WTC11 (cell line): ENCODE data around the gene WDR64. TPM values are rescaled to one million over a fixed set of nuclear protein-coding genes. Genes with fewer than 3 reads are reported as not detected.

Experiments
- ATAC-seq: fragments of 200-7000 bp; cut with Tn5 transposase; 2 replicates; pipeline ENCODE4 v1.10.0; 2021; ENCODE audit warnings: mild to moderate bottlenecking, moderate library complexity
- CTCF ChIA-PET: fragments of 300-600 bp; sonication (Branson Sonifier 250); formaldehyde crosslinking; loops from one replicate; lab custom pipeline; 2021; ENCODE audit warnings: antibody characterized with exemption; lab: Charles Lee
- POLR2A ChIA-PET: fragments of 350-600 bp; sonication (Branson Sonifier 250); formaldehyde crosslinking; loops from one replicate; lab custom pipeline; 2021; ENCODE audit warnings: antibody characterized with exemption; lab: Charles Lee
- DNase-seq: peaks from one replicate; pipeline ENCODE4 v3.0.0; 2021; ENCODE audit warnings: low spot score
- H3K27ac Mint-ChIP-seq: 2 replicates; pipeline ENCODE4 v1.8.0; 2021; ENCODE audit warnings: mixed read lengths
- H3K27me3 Mint-ChIP-seq: 2 replicates; pipeline ENCODE4 v1.8.0; 2021; ENCODE audit warnings: low read depth, mild to moderate bottlenecking, moderate library complexity, mixed read lengths
- H3K36me3 Mint-ChIP-seq: 2 replicates; pipeline ENCODE4 v1.8.0; 2021; ENCODE audit warnings: mixed read lengths
- H3K4me1 Mint-ChIP-seq: 2 replicates; pipeline ENCODE4 v1.8.0; 2022; ENCODE audit warnings: mixed read lengths
- H3K4me3 Mint-ChIP-seq: 2 replicates; pipeline ENCODE4 v1.8.0; 2021; ENCODE audit warnings: mild to moderate bottlenecking, moderate library complexity, mixed read lengths
- H3K9me3 Mint-ChIP-seq: 2 replicates; pipeline ENCODE4 v1.8.0; 2021; ENCODE audit warnings: mixed read lengths
- CTCF ChIP-seq: fragments of 200-600 bp; IDR thresholded peaks from 2 replicates; pipeline ENCODE4 v1.8.0; 2022; ENCODE audit warnings: antibody characterized with exemption
- E2F5 ChIP-seq: sonication (generic); formaldehyde crosslinking; IDR thresholded peaks from 2 replicates; pipeline ENCODE4 v1.8.1; 2022; ENCODE audit warnings: mild to moderate bottlenecking, moderate library complexity, missing genetic modification reagents
- ERG ChIP-seq: fragments of 250-450 bp; sonication (Bioruptor Pico); IDR thresholded peaks from 2 replicates; pipeline ENCODE4 v1.8.0; 2021; ENCODE audit warnings: mild to moderate bottlenecking
- ESRRA ChIP-seq: sonication (generic); formaldehyde crosslinking; IDR thresholded peaks from 2 replicates; pipeline ENCODE4 v1.8.1; 2022; ENCODE audit warnings: mild to moderate bottlenecking, missing genetic modification reagents, borderline replicate concordance
- FOXP4 ChIP-seq: sonication (generic); formaldehyde crosslinking; IDR thresholded peaks from 2 replicates; pipeline ENCODE4 v1.8.0; 2022; ENCODE audit warnings: mild to moderate bottlenecking, missing genetic modification reagents
- JUN ChIP-seq: sonication (generic); formaldehyde crosslinking; IDR thresholded peaks from 2 replicates; pipeline ENCODE4 v1.8.0; 2023; ENCODE audit warnings: mild to moderate bottlenecking, missing genetic modification reagents
- MYBL2 ChIP-seq: sonication (generic); formaldehyde crosslinking; IDR thresholded peaks from 2 replicates; pipeline ENCODE4 v1.8.1; 2023; ENCODE audit warnings: mild to moderate bottlenecking, moderate library complexity, missing genetic modification reagents
- RORB ChIP-seq: fragments of 250-450 bp; sonication (Bioruptor Pico); IDR thresholded peaks from 2 replicates; pipeline ENCODE4 v1.9.0; 2021; ENCODE audit warnings: mild to moderate bottlenecking
- SMAD3 ChIP-seq: sonication (generic); formaldehyde crosslinking; IDR thresholded peaks from 2 replicates; pipeline ENCODE4 v1.8.0; 2022; ENCODE audit warnings: missing genetic modification reagents, mild to moderate bottlenecking, borderline replicate concordance
- SP1 ChIP-seq: sonication (generic); formaldehyde crosslinking; conservative IDR thresholded peaks from 2 replicates; pipeline ENCODE4 v1.8.1; 2022; ENCODE audit warnings: missing genetic modification reagents
- ZBTB21 ChIP-seq: sonication (generic); formaldehyde crosslinking; IDR thresholded peaks from 2 replicates; pipeline ENCODE4 v1.8.1; 2023; ENCODE audit warnings: mild to moderate bottlenecking, missing genetic modification reagents, borderline replicate concordance
- ZMAT4 ChIP-seq: fragments of 250-450 bp; sonication (Bioruptor Pico); IDR thresholded peaks from 2 replicates; pipeline ENCODE4 v1.9.0; 2021; ENCODE audit warnings: mild to moderate bottlenecking
- ZNF263 ChIP-seq: sonication (generic); formaldehyde crosslinking; IDR thresholded peaks from 2 replicates; pipeline ENCODE4 v1.8.1; 2022; ENCODE audit warnings: low read depth, mild to moderate bottlenecking, moderate library complexity, missing genetic modification reagents
- ZSCAN18 ChIP-seq: fragments of 250-450 bp; sonication (Bioruptor Pico); IDR thresholded peaks from 2 replicates; pipeline ENCODE4 v2.1.2; 2022; ENCODE audit warnings: mild to moderate bottlenecking, moderate library complexity
- total RNA-seq: library from RNA; stranded (reverse); gene quantifications from 3 replicates; pipeline ENCODE4 v1.2.3, GENCODE V29; 2021

WDR64 gene
- total RNA-seq, 1 experiment from 2014 or later: not detected

GRCh38 chr1:241775021-241775420 is 122.9 kb downstream of the WDR64 start:
- CTCF ChIA-PET: no interaction called here
- H3K9me3 Mint-ChIP-seq: no peaks in the 10 kb centered on the region
- no peaks in the 10 kb centered on the region for H3K36me3 Mint-ChIP-seq
- H3K27ac Mint-ChIP-seq: no peak overlapping the region
- ATAC-seq (no peak), DNase-seq (no peak)
- H3K4me3 Mint-ChIP-seq: no peak overlapping the region
- TF ChIP-seq ZSCAN18 (no peak), ZBTB21 (CRISPR knock-in tag) (no peak), CTCF (no peak), FOXP4 (CRISPR knock-in tag) (no peak), SP1 (CRISPR knock-in tag) (no peak), RORB (no peak)
- H3K4me1 Mint-ChIP-seq: 0 out of 2 replicates have a peak, but pooled peaks cover 6% of the 10 kb centered on the region
- POLR2A ChIA-PET: no interaction called here
- no peaks in the 10 kb centered on the region for H3K27me3 Mint-ChIP-seq

GRCh38 chr1:241776911-241777310 is 124.8 kb downstream of the WDR64 start:
- Mint-ChIP-seq H3K9me3 (no peaks in the 10 kb centered on the region), H3K4me1 (0 out of 2 replicates have a peak, but pooled peaks cover 6% of the 10 kb centered on the region), H3K27me3 (no peaks in the 10 kb centered on the region), H3K36me3 (no peaks in the 10 kb centered on the region)
- ATAC-seq (no peak; the same call in 1 of the 2 replicates), DNase-seq (no peak)
- TF ChIP-seq ESRRA (no peak), MYBL2 (CRISPR knock-in tag) (no peak), ZNF263 (CRISPR knock-in tag) (no peak)
- TF ChIP-seq, all 79 proteins: peak for 0
- H3K27ac Mint-ChIP-seq: no peak overlapping the region
- ChIA-PET CTCF (no interaction called here), POLR2A (no interaction called here)
- no peak overlapping the region for H3K4me3 Mint-ChIP-seq

GRCh38 chr1:241778117-241778516 is 126.0 kb downstream of the WDR64 start:
- POLR2A ChIA-PET: no interaction called here
- CTCF ChIA-PET: no interaction called here
- TF ChIP-seq MYBL2 (CRISPR knock-in tag): no peak
- TF ChIP-seq JUN (CRISPR knock-in tag): no peak
- no peak for TF ChIP-seq ERG (CRISPR knock-in tag)
- TF ChIP-seq E2F5 (CRISPR knock-in tag): no peak
- no peak for TF ChIP-seq ZSCAN18
- TF ChIP-seq ZMAT4: no peak
- no peak for TF ChIP-seq SMAD3 (CRISPR knock-in tag)
- Mint-ChIP-seq H3K4me1 (0 out of 2 replicates have a peak, but pooled peaks cover 6% of the 10 kb centered on the region), H3K9me3 (no peaks in the 10 kb centered on the region), H3K4me3 (no peak overlapping the region), H3K27ac (no peak overlapping the region), H3K27me3 (no peaks in the 10 kb centered on the region), H3K36me3 (no peaks in the 10 kb centered on the region)
- DNase-seq (no peak), ATAC-seq (no peak)
